ENCODE data around the gene DNAH8.

DNAH8 gene

DNA sequence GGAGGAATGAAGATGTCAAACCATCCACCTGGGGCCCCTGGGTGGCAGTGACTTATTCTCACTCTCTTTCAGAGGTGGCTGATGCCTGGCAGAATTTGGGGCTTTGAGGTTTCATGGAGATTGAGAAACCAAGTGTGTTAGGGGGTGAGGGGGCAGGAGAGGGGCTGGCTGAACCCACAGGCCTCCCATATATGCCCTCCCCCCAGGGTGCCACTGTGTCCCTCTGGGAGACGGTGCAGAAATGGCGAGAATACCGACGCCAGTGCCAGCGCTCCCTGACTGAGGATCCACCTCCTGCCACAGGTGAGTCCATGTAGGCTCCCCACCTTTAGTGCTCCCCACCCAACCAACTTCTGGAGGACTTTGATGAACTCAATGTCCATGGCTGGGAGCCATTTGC, 341.1 kb downstream of the DNAH8 start:
- DNase-seq: no peak

DNA sequence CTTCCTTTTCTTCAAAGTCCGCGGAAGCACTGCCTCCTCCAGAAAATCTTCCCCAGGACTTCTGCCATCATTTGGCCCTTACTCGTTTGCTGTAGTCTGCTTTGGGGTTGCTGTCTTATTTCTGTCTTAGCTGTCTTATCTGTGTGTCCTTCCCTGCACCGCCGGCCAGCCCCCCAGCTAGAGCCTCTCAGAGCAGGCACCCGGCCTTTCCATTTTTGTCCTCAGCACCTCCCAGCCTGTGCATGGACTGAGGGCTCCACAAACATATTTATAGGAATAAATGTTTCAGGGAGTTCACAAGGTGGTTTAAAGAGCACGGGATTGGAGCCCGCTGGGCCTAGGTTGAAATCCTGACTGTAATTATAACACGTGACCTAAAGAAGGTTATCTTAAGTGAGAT, 341.6 kb downstream of the DNAH8 start:
- DNase-seq: no peak

DNA sequence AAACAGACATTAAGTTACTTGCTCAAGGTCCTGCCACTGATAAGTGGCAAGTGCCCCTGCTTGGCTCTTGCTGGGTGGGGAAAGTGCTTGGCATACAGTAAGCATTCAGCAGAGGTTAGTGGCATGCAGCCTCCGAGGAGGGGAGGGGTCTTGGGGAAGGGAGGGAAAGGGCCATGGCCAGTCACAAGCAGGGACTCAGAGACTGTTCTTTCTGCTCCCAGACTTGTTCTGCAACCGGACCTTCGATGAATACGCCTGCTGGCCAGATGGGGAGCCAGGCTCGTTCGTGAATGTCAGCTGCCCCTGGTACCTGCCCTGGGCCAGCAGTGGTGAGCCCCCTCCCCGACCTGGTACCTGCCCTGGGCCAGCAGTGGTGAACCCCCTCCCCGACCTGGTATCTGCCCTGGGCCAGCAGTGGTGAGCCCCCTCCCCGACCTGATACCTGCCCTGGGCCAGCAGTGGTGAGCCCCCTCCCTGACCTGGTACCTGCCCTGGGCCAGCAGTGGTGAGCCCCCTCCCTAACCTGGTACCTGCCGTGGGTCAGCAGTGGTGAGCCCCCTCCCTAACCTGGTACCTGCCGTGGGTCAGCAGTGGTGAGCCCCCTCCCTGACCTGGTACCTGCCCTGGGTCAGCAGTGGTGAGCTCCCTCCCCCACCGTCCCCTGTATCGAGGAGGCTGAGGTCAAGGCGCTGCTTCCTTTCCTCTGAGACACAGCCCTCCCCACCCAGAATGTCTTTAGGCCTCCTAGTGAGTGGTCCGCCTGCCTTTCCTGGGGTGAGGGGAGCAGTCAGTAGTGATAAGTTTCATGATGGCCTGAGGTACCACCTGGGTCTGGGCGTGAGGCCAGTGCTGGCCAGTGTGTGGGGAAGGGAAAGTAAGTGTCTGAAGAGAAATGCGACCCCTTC, 342.4 kb downstream of the DNAH8 start:
- no peak for DNase-seq

DNA sequence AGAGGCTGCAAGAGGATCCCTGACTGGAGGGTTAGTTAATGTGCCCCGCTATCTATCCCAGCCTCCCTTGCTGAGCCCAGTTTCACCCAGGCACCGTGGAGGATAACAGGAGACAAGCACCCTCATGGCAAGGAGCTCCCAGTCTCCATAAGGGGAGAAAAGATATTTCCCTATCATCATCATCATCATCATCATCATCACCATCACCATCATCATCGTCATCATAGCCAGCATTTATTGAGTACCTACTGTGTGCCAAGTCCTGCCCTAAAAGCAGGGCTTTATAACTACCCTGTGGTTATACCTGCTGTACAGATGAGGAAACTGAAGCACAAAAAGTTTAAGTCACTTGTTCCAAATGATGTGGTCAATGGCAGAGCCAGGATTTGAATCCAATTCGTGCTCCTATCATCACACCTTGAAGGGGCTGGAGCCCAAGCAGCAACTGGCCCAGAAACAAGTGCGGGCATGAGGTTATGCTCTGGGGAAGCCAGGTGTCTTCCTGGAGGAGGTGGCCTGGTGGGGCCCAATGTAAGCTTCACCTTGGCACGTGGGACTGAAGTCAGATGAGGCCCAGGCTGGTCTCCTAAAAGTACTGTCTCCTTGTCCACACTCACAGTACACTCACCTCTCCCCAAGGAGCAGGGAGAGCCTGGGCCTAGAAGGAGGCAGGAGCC, 343.5 kb downstream of the DNAH8 start:
- no peak for DNase-seq

DNA sequence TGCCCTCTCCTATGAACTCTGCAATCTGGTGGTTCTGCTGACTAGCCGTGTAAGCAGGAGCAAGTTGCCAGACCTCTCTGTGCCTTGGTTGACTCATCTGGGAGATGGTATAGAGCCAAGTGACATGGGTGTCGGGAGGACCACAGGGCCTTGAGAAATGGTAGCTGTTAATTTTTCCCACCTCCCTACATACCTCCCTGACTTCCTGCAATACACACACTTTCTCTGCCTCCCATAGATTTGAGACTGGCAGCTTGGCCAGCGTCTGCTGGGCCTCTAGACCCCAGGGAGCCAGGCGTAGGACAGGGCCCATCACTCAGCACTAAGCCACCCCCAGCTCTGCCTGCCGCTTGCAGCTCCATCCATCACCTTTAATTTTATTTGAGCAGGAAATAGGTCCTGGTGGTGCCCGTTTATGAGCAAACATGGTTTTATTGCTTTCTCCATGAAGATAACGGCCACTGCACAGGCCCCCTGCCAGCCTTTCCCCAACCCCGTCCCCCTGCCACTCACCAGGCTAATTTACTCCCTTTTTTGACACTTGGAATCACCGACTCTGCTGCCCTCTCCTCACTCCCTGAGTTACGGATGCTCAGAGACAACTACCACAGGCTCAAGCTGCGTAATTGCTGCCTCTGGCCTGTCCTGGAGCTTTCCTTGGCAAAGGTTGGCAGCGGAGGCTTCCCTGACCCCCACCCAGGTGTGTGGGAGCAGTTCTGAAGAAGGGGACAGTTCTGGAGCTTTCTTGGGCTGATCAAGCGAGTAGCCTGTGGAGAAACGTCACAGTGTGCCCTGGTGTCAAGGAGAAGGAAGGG, 344.6 kb downstream of the DNAH8 start:
- DNase-seq: no peak

DNA sequence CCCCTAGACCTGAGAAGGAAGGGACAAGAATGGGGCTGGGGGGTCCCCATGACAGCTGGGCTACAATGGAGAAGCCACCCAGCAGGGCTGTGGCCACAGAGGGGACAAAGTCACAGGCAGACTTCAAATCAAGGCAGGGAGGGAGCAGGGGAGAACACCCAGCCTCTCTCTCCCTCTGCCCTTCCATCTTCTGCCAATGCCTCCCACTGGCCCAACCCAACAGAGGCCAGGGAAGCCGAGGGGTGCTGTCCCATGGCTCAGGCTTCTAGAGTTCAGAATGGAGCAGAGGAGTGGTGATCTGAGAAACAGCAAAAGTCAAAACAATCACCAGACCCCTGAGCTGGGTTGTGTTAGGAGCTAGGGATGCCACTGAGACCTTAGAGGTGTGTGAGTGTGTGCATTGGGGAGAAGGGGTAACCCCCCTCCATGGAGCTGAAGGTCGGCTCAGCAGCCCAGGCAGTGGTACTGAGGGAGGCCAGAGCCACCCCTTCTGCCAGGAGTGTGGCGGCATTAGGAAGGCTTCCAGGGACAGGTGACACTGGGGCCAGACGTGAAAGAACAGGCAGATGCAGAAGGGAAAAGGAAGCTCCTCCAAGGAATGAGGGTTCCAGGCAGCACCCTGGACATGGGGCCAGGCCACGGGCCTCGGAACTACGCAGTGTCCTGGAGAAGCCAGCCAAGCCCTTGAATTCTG, 345.5 kb downstream of the DNAH8 start:
- DNase-seq: no peak

DNA sequence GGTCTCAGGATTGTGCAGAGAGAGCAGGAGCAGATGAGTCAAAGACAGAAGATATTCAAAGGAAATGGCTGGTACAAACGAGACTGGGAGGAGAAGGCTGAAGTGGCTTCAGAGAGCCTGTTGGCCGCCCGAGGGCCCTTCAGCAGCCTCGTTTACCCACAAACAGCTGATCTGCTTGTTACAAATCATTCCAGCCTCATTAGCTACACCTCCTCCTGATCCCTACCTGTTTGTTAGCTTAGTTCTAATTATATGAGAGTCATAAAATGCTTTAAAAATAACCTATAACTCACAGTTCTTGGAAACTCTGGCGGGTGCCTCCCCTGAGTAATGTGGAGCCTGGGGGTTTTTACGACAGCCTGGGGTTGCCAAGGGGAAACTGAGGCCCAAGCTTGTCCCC, 346.1 kb downstream of the DNAH8 start:
- no peak for DNase-seq

DNA sequence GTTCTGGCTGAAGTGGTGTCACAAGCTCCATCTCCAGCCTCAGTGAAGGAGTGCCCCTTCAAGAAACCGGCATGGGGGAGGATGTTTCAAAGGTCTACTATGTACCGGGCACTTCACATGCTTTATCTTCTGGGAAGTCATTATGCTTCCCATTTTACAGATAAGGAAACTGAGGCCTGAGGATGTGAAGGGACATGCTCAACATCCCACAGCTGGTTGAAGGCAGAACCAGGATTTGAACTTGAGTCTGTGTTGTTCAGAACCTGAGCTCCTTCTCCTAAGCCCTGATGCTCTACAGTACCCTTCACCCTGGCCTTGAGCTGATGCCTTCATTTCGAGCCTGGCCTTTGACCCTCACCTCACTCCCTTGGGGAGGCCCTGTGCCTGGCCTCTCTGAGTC, 346.5 kb downstream of the DNAH8 start:
- no peak for DNase-seq

DNA sequence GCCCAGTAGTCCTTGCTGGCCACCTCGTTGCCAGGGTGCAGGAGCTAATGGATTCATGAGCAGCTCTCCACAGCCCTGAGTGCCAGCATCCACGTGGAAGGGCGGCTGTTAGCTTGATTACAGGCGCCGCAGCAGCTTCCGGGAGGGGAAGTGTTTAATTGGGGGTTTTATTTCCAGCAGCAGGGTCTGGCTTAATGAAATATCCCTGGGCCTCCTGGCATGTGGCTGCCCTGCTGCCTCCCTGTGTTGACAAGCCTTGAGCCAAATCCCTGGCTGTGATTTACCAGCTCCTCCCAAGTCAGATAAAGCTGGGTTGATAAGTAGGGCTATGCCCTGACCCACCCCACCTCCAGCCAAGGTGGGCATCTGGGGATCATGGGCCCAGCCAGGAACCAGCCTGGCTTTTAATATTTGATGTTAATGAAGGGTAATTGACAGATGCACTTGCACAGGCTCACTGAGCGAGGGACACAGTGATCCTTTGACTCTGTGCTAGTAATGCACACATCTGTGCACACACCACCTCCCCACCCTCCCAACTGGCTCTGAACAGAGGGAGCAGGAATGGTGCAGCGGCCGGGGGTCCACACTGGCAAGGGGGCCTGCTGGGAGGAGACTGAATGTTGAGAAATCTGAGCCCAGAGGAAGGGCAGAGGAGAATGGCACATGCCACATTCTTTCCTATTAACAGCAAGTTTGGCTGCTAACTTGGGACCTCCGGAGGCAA, 347.1 kb downstream of the DNAH8 start:
- peak in 1 of 2 experiments; percentile 8 for DNase-seq

DNA sequence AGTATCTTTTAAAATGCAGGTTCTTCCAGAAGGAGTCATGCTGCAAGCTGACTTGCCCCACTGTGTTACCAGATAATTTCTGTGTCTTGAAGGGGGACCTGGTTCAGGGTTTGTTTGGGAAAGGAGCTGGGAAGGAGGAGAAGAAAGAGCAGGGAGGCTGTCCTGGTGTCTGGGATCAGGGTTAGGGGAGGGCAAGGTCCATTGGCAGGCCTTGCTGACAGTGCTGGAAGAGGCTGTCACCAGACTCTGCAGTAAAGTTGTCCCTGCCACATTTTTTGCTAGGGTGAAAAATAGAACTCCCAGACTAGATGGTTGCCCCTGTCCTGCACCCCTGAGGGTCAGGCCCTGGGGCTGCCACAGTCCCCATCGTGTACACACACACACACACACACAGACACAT, 348.4 kb downstream of the DNAH8 start:
- DNase-seq: no peak

DNA sequence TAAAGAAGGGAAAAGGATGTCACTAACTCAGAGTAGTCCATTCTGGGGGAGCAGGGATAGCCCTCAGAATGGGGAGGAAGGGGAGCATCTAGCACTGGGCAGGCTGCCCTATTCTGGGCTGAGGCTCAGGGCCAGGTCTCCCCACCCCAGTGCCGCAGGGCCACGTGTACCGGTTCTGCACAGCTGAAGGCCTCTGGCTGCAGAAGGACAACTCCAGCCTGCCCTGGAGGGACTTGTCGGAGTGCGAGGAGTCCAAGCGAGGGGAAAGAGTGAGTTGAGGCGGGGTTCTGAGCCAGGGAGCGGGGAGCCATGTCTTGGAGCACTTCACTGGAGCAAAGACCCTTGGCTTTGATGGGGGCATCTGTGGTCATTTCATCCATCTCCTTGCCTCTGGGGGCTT, 350.4 kb downstream of the DNAH8 start:
- DNase-seq: no peak

DNA sequence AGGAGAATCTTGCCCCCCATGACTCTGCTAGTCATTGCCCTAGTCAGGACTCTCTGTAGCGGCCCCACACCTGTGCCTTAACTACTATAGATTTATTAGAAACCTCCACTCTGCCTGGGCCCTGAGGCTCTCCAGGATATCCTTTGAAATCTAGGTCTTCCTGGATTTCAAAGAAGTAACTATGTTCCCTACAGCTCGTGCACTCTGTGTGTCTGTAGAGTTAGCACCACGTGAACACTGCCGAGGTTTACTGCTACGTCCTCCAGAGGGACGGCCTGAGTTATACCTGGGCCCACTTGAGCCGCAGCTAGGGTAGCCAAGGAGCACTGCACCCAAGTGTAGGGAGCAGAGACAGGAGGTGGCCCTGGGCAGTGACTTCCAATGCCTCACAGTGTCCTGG, 353.3 kb downstream of the DNAH8 start:
- no peak for DNase-seq

DNA sequence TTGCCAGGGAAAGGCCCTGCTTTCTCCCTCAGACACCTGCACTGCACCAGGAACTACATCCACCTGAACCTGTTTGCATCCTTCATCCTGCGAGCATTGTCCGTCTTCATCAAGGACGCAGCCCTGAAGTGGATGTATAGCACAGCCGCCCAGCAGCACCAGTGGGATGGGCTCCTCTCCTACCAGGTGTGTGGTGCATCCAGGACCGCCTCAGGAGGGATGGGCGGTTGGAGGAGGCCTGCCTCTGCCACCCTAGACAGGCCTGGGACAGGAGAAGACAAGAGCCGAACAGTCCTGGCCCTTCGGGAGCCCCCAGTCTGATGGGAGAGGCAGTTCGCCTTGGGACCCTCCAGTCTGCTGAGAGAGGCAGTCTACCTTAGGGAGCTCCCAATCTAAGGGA, 357.7 kb downstream of the DNAH8 start:
- DNase-seq: no peak

DNA sequence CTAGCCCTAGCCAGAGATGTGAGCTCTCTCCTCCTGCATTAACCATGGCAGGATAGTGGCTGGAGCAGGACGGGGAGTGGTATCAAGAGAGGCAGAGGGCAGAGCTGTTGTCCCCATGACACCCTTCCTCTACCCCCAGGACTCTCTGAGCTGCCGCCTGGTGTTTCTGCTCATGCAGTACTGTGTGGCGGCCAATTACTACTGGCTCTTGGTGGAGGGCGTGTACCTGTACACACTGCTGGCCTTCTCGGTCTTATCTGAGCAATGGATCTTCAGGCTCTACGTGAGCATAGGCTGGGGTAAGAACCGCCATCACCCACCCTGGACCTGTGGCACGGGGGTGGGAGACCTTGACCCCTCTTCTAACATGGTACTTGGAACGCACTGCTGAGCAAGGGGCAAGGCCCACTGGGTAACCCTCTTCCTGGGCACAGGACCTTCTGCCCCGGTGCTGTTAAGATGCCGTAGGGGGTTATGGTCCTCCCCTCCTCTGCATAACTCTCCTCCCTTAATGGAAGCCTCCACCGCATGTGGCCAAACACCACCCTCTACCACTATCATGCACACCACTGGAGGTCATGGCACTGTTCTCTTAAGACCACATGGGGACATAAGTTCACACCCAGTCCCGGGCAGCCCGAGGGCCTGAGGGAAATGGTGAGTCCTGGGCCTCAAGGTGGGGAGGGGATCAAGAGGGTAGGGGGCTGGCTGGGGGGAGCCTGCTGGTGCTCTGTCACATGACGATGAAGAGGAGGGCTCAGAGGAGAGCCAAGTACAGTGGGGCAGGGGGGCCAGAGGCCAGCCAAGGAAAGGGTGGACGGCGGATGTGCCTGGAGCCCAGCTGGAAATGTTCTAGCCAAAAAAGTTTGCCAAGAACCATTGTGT, 358.6 kb downstream of the DNAH8 start:
- DNase-seq: no peak

DNA sequence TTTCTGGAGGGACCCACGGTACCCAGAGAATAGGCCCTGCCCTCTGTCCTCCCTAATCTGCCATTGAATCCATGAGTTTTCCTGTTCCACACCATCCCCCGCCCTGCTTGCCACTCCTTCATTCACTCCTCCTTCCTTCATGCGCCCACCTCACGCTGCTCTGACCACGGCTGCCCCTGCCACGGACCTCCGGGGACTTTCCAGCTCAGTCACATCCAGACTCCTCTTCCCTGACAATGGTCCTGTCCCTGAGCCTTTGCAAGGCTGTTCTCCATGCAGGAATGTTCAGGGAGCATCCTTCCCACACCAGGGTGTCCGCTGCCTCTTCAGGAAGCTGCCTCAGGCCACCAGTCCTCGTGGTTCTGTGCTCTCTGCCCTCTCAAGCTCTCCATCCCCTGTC, 359.4 kb downstream of the DNAH8 start:
- DNase-seq: no peak

DNA sequence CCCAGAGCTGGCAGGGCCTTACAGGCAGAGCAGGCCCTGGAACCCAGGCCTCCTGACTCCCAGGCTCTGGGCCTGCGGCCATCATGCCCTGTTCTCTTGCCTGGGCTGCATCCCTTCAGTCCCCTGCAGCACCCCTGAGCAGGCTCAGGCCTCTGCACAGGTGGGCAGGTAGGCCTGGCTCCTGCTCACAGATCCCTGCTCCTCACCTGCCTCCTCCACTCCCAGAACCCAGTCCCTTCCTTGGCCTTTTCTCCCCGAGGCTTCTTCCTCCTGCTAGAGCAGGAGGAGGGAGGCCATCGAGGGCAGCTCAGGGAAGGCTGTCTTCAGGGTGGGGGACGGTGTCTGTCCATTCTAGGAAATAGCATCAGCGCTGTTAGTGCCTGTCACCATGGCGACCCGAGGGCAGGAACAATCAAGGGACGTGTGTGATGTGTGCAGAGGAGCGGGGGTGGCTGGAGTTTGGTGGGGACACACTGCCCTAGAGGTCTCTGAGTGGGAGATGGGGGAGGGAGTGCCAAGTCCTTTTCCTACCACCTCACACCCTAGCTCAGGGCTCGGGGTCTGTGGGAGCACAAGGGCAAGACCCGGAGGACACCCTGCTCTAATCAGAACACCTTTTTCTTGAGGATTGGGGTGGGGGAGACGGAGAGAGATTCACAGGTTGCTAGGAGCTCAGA, 360.0 kb downstream of the DNAH8 start:
- no peak for DNase-seq

DNA sequence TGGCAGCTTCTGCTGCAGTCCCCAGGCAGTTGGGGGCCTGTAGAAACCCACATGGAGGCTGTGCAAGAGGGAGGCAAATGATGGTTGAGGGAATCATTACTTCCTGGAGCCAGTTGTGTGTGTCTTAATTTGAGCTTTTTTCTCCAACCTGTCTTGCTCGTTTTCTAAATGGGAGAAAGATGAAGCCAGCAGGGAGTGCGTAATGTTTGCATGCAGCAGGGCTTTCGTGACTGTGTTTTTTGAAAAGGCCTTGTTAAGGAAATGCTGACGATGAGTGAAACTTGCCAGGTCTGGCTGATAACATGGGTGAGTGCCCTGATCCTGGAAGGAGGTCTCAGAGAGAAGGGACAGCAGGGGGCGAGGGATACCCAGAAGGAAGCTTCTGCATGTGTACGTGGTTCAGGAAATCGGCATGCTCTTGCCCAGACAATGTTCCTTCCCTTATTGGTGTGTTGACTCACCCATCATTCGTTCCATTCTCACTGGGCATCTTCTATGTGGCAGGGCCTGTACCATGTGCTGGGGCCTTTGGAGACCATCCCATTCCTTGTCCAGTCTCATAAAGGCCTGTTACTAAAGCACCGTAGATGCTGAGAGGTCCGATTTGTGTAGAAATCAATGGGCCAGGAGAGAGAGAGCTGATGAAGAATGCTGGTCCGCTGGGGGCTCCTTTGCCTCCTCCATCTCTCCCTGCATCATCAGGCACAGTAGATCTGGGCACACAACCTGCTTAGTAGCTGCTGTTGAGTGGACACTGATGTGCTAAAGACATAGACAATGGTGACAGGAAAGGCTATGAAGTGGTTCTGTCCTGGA, 360.9 kb downstream of the DNAH8 start:
- no peak for DNase-seq

DNA sequence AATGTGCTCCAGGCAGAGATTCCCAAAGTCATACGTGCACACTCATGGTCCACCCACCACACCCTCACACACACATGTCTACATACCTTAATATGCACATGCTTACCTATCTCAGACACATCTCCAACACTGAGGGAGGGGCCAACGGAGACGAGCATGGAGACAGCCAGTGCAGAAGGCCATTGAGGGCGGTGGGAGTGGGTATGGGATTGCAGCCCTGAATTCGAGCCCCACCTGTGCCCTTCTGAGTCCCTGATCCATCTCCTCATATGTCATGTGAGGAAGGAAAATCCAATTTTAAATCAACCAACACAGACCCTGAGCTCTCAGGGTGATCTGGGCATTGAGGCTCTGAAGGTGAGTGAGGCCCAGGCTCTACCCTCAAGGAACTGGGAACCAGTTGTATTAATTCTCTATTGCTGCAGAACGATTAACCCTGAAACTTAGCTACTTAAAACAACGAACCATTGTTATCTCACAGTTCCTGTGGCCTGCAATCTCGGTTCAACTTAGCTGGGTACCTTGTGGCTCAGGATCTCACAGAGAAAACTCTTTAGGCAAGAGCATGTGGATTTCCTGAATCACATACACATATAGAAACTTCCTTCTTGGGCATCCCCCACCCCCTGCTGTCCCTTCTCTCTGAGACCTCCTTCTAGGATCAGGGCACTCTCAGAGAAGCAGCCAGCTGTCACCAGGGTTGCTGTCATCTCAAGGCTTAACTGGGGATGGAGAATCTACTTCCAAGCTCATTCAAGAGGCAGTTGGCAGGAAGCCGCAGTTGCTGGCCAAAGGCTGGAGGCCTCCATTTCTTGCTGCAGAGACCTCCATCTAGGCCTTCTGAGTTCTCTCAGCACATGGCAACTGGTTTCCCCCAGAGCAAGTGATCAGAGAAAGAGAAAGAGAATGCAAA, 361.8 kb downstream of the DNAH8 start:
- no peak for DNase-seq

Data from NCI-H446 (cell line).